Endothelial cell of umbilical vein (primary cell): ENCODE results near the gene PIK3CB. TPM values are rescaled to one million over a fixed set of nuclear protein-coding genes. Genes with fewer than 3 reads are reported as not detected.

Experiments
- BruUV-seq: library from RNA; stranded (reverse); fragments of 400-500 nt; replicated peaks from 2 replicates; lab custom pipeline; 2021; lab: Mats Ljungman, UMichigan
- CTCF ChIA-PET: fragments of 300-600, 350-600 bp; sonication (Branson Sonifier 250); formaldehyde crosslinking; loops from one replicate; lab custom pipeline; 2021; ENCODE audit warnings: antibody characterized with exemption, inconsistent platforms; lab: Charles Lee
- POLR2A ChIA-PET: fragments of 300-600, 350-600 bp; sonication (Branson Sonifier 250); formaldehyde crosslinking; loops from one replicate; lab custom pipeline; 2021; ENCODE audit warnings: antibody characterized with exemption, inconsistent platforms; lab: Charles Lee
- DNase-seq: peaks from one replicate; pipeline ENCODE4 v3.0.0-alpha.2; 2011; ENCODE audit warnings: low read depth, low spot score
- FAIRE-seq: peaks from 2 replicates; lab custom pipeline; 2011; peaks lifted over from hg19 to GRCh38; lab: Jason Lieb, UNC
- H2AFZ ChIP-seq: 2 replicates; pipeline ENCODE4 v1.6.0; 2012; ENCODE audit warnings: low read depth, low read length, control low read depth, inconsistent platforms
- H3K27ac ChIP-seq: 2 replicates; pipeline ENCODE4 v1.5.1; 2011; ENCODE audit warnings: low read depth, mild to moderate bottlenecking, control low read depth, low read length, moderate library complexity; ENCODE audit not compliant: insufficient read depth
- H3K27me3 ChIP-seq, 2 experiments: 2 replicates each; pipeline versions ENCODE4 v1.6.0 to v1.6.1; 2011; ENCODE audit warnings: low read length in 2 of 2, mixed read lengths in 1 of 2; ENCODE audit not compliant: control insufficient read depth in 2 of 2, insufficient read depth in 2 of 2
- H3K36me3 ChIP-seq, 2 experiments: 2 replicates in 1 of 2; 3 replicates in 1 of 2; pipeline ENCODE4 v1.5.1; 2011; ENCODE audit warnings: low read length in 2 of 2, mild to moderate bottlenecking in 1 of 2, moderate library complexity in 1 of 2; ENCODE audit not compliant: control insufficient read depth in 2 of 2, insufficient read depth in 2 of 2; ENCODE audit errors: extremely low read depth in 1 of 2
- H3K4me1 ChIP-seq: 3 replicates; pipeline ENCODE4 v1.5.1; 2011; ENCODE audit warnings: mild to moderate bottlenecking, low read length; ENCODE audit not compliant: control insufficient read depth, insufficient read depth; ENCODE audit errors: extremely low read depth
- H3K4me2 ChIP-seq: 2 replicates; pipeline ENCODE4 v1.6.1; 2011; ENCODE audit warnings: low read length, control low read depth, mixed read lengths; ENCODE audit not compliant: insufficient read depth
- H3K4me3 ChIP-seq, 3 experiments: fragments of 200-600 bp in 1 of 3; sonication (generic), shearing (Covaris generic) in 1 of 3; replicated peaks in 1 of 3; 2 replicates each; pipeline ENCODE4 v1.5.1; 2011 to 2016; ENCODE audit warnings: control low read depth in 3 of 3, low read length in 3 of 3, mild to moderate bottlenecking in 2 of 3, inconsistent platforms in 1 of 3, low read depth in 1 of 3, moderate library complexity in 1 of 3; ENCODE audit not compliant: insufficient read depth in 1 of 3
- H3K79me2 ChIP-seq: 2 replicates; pipeline ENCODE4 v1.6.0; 2012; ENCODE audit warnings: low read length, inconsistent platforms; ENCODE audit not compliant: control insufficient read depth, insufficient read depth
- H3K9ac ChIP-seq: replicated peaks from 2 replicates; pipeline ENCODE3; 2011; ENCODE audit warnings: low read length, control low read depth; ENCODE audit not compliant: insufficient read depth; ENCODE audit errors: extremely low read depth
- H3K9me1 ChIP-seq: replicated peaks from 3 replicates; pipeline ENCODE4 v1.6.0; 2011; ENCODE audit warnings: mild to moderate bottlenecking, low read length; ENCODE audit not compliant: control insufficient read depth, insufficient read depth; ENCODE audit errors: extremely low read depth
- H3K9me3 ChIP-seq: replicated peaks from 2 replicates; pipeline ENCODE4 v1.5.1; 2012; ENCODE audit warnings: low read length, inconsistent platforms; ENCODE audit not compliant: control insufficient read depth, insufficient read depth
- H4K20me1 ChIP-seq: replicated peaks from 2 replicates; pipeline ENCODE3; 2011; ENCODE audit warnings: mild to moderate bottlenecking, low read length; ENCODE audit not compliant: control insufficient read depth, insufficient read depth; ENCODE audit errors: extremely low read depth
- EZH2 ChIP-seq: IDR thresholded peaks from 2 replicates; pipeline ENCODE4 v1.6.1; 2012; ENCODE audit warnings: borderline replicate concordance, low read depth, mild to moderate bottlenecking, moderate library complexity, low read length, inconsistent platforms; ENCODE audit not compliant: severe bottlenecking
- FOS ChIP-seq: IDR thresholded peaks from 2 replicates; pipeline ENCODE4 v1.6.1; 2011; ENCODE audit warnings: mild to moderate bottlenecking, low read length, moderate library complexity, borderline replicate concordance; ENCODE audit not compliant: insufficient read depth
- GATA2 ChIP-seq: IDR thresholded peaks from 2 replicates; pipeline ENCODE4 v1.7.0; 2011; ENCODE audit warnings: low read depth, mild to moderate bottlenecking, moderate library complexity, mixed read lengths, low read length; ENCODE audit not compliant: insufficient read length, insufficient read depth
- MYC ChIP-seq: IDR thresholded peaks from one replicate; pipeline ENCODE4 v1.6.1; 2011; ENCODE audit warnings: mild to moderate bottlenecking, low read depth, low read length
- POLR2A ChIP-seq: IDR thresholded peaks from 2 replicates; pipeline ENCODE4 v1.6.1; 2012; ENCODE audit warnings: low read depth, mild to moderate bottlenecking, control low read depth, low read length
- POLR2AphosphoS5 ChIP-seq: IDR thresholded peaks from 2 replicates; pipeline ENCODE4 v1.6.1; 2012; ENCODE audit warnings: low read depth, mild to moderate bottlenecking, control low read depth, low read length, moderate library complexity; ENCODE audit not compliant: insufficient read depth
- dilution Hi-C: fragments of 300-500 bp; cut with MboI; formaldehyde crosslinking; loops from one replicate; pipeline ENCODE4 v1.15.0; 2019; ENCODE audit warnings: low sequenced_read_pairs; ENCODE audit not compliant: extremely low pct_ligation_motif_present
- intact Hi-C: fragments of 100-400 bp; cut with micrococcal nuclease; formaldehyde crosslinking; loops from one replicate; pipeline ENCODE4 v1.10.0; 2022
- polyA plus RNA-seq, 4 experiments: library from polyadenylated mRNA; depleted of rRNA in 3 of 4; stranded (reverse) in 3 of 4; unstranded in 1 of 4; fragments of >200 nt; gene quantifications; 2 replicates each; pipeline versions ENCODE4 v1.2.1 to v1.2.3, GENCODE V29; 2011 to 2012; ENCODE audit warnings: missing spikeins in 1 of 4
- total RNA-seq: library from RNA; stranded (reverse); gene quantifications from 2 replicates; pipeline ENCODE4 v1.2.3, GENCODE V29; 2021
- TF ChIP-seq, protein P1 (sequence below): IDR thresholded peaks from 2 replicates; pipeline ENCODE4 v1.6.1; 2011; ENCODE audit not compliant: insufficient read depth, insufficient read length
- TF ChIP-seq, protein P2 (sequence below), 2 donors: IDR thresholded peaks; 1 replicate in 1 of 2; 2 replicates in 1 of 2; pipeline ENCODE4 v1.5.1; 2011; ENCODE audit warnings: low read length in 2 of 2, mild to moderate bottlenecking in 2 of 2, moderate library complexity in 2 of 2, control low read depth in 1 of 2, inconsistent platforms in 1 of 2, low read depth in 1 of 2; ENCODE audit not compliant: insufficient read depth in 1 of 2; ENCODE audit errors: extremely low read depth in 1 of 2

Gene PIK3CB
- total and polyA plus RNA-seq, 2 donors (not counting 3 experiments of a cell fraction or from before 2014, with no cell fraction given), result 9.0 to 29.8 TPM

DNA sequence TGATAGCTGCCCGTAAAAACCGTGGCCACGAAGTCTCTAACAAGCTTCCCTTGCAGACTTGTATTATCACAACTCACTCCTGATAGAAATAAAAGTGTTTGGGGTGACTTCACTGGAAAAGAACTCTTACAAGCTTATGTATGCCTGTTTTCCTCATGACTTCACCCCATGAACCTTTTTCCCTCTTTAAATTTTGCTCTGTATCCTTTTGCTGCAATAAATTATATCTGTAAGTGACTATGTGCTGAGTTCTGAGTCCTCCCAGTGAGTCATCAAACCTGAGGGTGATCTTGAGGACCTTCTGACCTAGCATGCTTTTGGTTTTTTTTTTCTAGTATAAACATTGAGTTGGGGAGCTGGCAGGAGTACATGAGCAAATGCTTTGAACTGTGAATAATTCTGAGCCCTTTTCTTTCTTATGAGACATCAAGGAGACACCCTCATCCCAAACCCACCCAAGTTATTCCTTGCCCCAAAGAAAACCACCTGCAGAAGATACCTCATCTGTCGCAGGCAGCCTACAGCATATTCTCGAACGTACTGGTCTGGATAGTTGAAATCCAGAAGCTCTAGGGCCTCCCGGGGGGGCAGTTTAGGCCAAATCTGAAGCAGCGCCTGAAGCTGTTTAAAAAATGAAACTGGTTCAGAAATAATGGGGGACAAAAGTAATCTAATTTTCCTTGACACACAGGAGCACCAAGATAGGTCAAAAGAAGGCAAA is 140.3 kb downstream of the PIK3CB start:
- DNase-seq, result peak; percentile 58
- Histone ChIP-seq H3K9me3 (no peaks in the 10 kb centered on the region), H3K36me3 (no peaks in the 10 kb centered on the region), H3K27me3 (no peaks in the 10 kb centered on the region), H3K4me2 (no peak overlapping the region), H3K79me2 (no peaks in the 10 kb centered on the region), H2AFZ (no peak overlapping the region), H3K4me3 (no peak overlapping the region), H3K9ac (no peak overlapping the region), H3K27ac (no peak overlapping the region), H3K9me1 (no peaks in the 10 kb centered on the region), H3K4me1 (no peaks in the 10 kb centered on the region), H4K20me1 (no peaks in the 10 kb centered on the region)
- dilution Hi-C loops, result no loop called here
- ChIA-PET CTCF (interaction anchor here (0.7 to 18.4 kb wide), 9 partner anchors 21 to 659 kb away, joined by 3 to 862 read pairs (median 3); partner anchors contain the start of gene CEP70), POLR2A (interaction anchor here (0.6 kb wide), 2 partner anchors 83 to 651 kb away, joined by 3 to 8 read pairs; no protein-coding TSS in a partner anchor)
- TF ChIP-seq, protein P1, sequence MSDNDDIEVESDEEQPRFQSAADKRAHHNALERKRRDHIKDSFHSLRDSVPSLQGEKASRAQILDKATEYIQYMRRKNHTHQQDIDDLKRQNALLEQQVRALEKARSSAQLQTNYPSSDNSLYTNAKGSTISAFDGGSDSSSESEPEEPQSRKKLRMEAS, result no peak
- TF ChIP-seq FOS (peak; percentile 77), MYC (no peak), GATA2 (no peak), POLR2AphosphoS5 (peak; percentile 20), EZH2 (no peak), POLR2A (no peak)
- TF ChIP-seq, protein P2, sequence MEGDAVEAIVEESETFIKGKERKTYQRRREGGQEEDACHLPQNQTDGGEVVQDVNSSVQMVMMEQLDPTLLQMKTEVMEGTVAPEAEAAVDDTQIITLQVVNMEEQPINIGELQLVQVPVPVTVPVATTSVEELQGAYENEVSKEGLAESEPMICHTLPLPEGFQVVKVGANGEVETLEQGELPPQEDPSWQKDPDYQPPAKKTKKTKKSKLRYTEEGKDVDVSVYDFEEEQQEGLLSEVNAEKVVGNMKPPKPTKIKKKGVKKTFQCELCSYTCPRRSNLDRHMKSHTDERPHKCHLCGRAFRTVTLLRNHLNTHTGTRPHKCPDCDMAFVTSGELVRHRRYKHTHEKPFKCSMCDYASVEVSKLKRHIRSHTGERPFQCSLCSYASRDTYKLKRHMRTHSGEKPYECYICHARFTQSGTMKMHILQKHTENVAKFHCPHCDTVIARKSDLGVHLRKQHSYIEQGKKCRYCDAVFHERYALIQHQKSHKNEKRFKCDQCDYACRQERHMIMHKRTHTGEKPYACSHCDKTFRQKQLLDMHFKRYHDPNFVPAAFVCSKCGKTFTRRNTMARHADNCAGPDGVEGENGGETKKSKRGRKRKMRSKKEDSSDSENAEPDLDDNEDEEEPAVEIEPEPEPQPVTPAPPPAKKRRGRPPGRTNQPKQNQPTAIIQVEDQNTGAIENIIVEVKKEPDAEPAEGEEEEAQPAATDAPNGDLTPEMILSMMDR (IDR thresholded peaks at IDR 0.05; ENCODE audit: extremely low read depth in 1 of 2, insufficient read depth in 1 of 2, low read depth in 1 of 2, low read length in 2 of 2), result no peak
- FAIRE-seq, result peak; percentile 55
- no TSS peak for BruUV-seq
- intact Hi-C loops, result loop anchor here (5.0 kb wide), 3 partner anchors 102 to 217 kb away; partner anchors contain the start of genes CEP70 and PIK3CB
